Memory B cell (primary cell): Measurements from ENCODE around the gene SASH3.
A peak's percentile ranks its signal among the peaks of the same experiment; 100 is the strongest.

Source experiments
- ATAC-seq: fragments of 150-1000 bp; cut with Tn5 transposase; 2 replicates; pipeline ENCODE4 v1.10.0; 2021; ENCODE audit warnings: low read depth, mild to moderate bottlenecking, moderate library complexity
- DNase-seq, 2 donors: peaks; one replicate each; pipeline ENCODE4 v3.0.0; 2022; ENCODE audit warnings: low spot score in 2 of 2
- H3K27ac Mint-ChIP-seq: one replicate; pipeline ENCODE4 v1.8.0; 2022; ENCODE audit warnings: mild to moderate bottlenecking, moderate library complexity, mixed read lengths
- H3K27me3 Mint-ChIP-seq: one replicate; pipeline ENCODE4 v1.8.0; 2022; ENCODE audit warnings: mixed read lengths
- H3K36me3 Mint-ChIP-seq: one replicate; pipeline ENCODE4 v1.8.0; 2022; ENCODE audit warnings: mild to moderate bottlenecking, mixed read lengths
- H3K4me1 Mint-ChIP-seq: one replicate; pipeline ENCODE4 v1.8.0; 2022; ENCODE audit warnings: mixed read lengths
- H3K4me3 Mint-ChIP-seq: one replicate; pipeline ENCODE4 v1.8.0; 2022; ENCODE audit warnings: mild to moderate bottlenecking, moderate library complexity, mixed read lengths
- H3K9me3 Mint-ChIP-seq: one replicate; pipeline ENCODE4 v1.8.0; 2022; ENCODE audit warnings: mixed read lengths

The SASH3 gene

GRCh38 chrX:129783291-129783713 is 3.6 kb downstream of the SASH3 start:
- peak overlapping the region; percentile 98 for H3K27ac Mint-ChIP-seq
- DNase-seq: no peak

GRCh38 chrX:129784371-129784770 is 4.6 kb downstream of the SASH3 start:
- H3K9me3 Mint-ChIP-seq: no peaks in the 10 kb centered on the region
- H3K27ac Mint-ChIP-seq: peak overlapping the region; percentile 98
- ATAC-seq: no peak
- no peaks in the 10 kb centered on the region for H3K27me3 Mint-ChIP-seq
- no peak for DNase-seq
- peaks cover 41% of the 10 kb centered on the region for H3K4me1 Mint-ChIP-seq
- peaks cover 28% of the 10 kb centered on the region for H3K36me3 Mint-ChIP-seq
- peak overlapping the region; percentile 89 for H3K4me3 Mint-ChIP-seq

More at GRCh38 chrX:129783291-129783713, 3.6 kb downstream of the SASH3 start:
- Mint-ChIP-seq H3K9me3 (no peaks in the 10 kb centered on the region), H3K4me1 (peaks cover 43% of the 10 kb centered on the region), H3K27me3 (no peaks in the 10 kb centered on the region), H3K4me3 (peak overlapping the region; percentile 89), H3K36me3 (peaks cover 26% of the 10 kb centered on the region)
- no peak for ATAC-seq

DNA sequence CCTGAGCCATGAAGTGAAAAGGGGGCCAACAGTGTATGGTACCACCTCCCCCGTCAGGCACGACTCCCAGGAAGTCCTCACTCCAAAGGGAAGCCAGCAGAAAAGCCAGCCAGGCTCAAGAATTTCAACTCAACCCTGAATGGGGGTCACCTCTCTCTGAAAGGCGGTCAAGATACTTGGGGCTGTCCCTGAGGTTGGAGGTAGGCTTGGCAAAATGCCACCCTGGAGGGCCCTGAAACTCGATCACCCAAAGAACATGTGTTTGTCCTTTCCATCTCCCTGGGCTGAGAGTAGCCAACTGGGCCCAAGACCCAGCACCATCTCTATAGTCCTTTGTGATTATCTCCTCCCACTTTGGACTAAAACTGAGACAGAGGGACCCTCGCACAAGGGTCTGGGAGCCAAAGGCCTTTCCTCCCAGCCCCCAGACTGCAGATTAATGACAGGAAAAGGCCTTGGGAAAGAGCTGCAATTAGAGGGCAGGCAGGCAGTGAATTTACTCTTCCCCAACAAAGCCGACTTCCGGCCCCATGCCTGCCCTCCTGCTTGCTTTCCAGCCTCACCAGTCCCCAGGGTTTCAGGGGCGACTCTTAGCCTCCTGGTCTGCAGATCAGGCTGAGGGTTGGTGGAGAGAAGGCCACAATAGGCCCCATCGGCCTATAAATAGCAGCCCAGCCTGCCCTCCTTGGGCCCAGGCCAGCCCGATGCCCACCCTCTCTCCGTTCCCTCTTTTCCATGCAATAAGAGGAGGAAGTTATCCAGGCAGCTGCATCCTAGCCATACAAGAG is 5.6 kb downstream of the SASH3 start:
- ATAC-seq (no peak), DNase-seq (no peak)
- peak overlapping the region; percentile 81 for H3K27ac Mint-ChIP-seq
- no peaks in the 10 kb centered on the region for H3K9me3 Mint-ChIP-seq
- peaks cover 40% of the 10 kb centered on the region for H3K4me1 Mint-ChIP-seq
- peak overlapping the region; percentile 79 for H3K4me3 Mint-ChIP-seq
- peaks cover 26% of the 10 kb centered on the region for H3K36me3 Mint-ChIP-seq
- no peaks in the 10 kb centered on the region for H3K27me3 Mint-ChIP-seq

- H3K27me3 Mint-ChIP-seq: no peaks in the 10 kb centered on the region
- peaks cover 23% of the 10 kb centered on the region for H3K36me3 Mint-ChIP-seq
- peak overlapping the region; percentile 81 for H3K27ac Mint-ChIP-seq
- no peaks in the 10 kb centered on the region for H3K9me3 Mint-ChIP-seq
- peaks cover 40% of the 10 kb centered on the region for H3K4me1 Mint-ChIP-seq
- peak overlapping the region; percentile 79 for H3K4me3 Mint-ChIP-seq
- peak in 1 of 2 donors; percentile 29 for DNase-seq
- ATAC-seq: peak; percentile 79
Observed at GRCh38 chrX:129786210-129786651, 6.5 kb downstream of the SASH3 start.

DNA sequence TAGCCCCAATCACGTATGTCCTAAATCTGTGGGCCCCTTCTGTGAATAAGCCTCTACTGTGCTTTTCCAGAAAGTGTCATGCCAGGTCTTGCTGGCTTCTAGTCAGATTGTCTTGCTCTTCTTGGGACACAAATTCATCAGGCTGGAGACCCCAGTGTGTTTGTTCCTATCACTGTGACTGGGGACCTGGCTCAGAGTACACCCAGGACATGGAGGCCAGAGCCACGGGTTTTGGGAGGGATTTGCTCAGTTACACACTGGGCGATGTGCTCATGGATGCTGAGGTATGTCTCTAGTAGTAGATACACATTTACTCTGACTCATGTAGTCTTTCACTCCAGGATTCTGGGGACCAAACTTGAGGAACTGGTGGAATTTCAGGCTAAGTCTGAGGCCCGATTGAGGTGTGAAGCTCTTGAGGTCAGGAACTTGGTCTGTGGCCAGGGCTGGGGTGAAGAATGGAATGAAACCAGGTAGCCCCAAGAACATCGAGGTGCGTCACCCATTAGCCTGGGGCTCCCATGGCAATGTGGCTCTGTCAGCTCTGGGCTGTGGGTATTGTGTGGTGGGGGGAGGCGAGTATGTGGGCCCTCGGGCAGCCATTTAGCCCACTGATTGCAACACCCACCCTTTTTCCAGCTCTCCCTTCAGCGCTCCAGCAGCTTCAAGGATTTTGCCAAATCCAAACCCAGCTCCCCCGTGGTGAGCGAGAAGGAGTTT is 7.7 kb downstream of the SASH3 start:
- Mint-ChIP-seq H3K27me3 (no peaks in the 10 kb centered on the region), H3K27ac (peak overlapping the region; percentile 75), H3K4me3 (peak overlapping the region; percentile 60), H3K9me3 (no peaks in the 10 kb centered on the region), H3K4me1 (peaks cover 33% of the 10 kb centered on the region), H3K36me3 (peaks cover 23% of the 10 kb centered on the region)
- DNase-seq (no peak), ATAC-seq (no peak)

DNA sequence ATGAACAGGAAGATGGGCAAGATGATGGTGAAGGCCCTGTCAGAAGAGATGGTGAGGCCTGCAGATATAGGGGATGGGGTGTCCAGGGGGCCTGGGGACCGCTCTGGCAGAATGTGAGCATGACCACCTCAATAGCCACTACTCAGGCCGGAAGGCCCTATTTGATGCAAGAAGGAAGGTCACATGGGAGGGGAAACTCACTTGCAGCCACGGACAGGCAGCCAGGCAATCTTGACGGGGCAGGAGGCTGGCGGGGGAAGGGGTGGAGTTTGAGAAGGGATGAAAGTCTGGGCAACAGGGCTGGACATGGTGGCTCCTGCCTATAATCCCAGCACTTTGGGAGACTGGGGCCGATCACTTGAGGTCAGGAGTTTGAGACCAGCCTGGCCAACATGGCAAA is 8.8 kb downstream of the SASH3 start:
- no peaks in the 10 kb centered on the region for H3K9me3 Mint-ChIP-seq
- peaks cover 15% of the 10 kb centered on the region for H3K36me3 Mint-ChIP-seq
- no peak for ATAC-seq
- H3K4me3 Mint-ChIP-seq: peak overlapping the region; percentile 41
- peaks cover 25% of the 10 kb centered on the region for H3K4me1 Mint-ChIP-seq
- H3K27me3 Mint-ChIP-seq: no peaks in the 10 kb centered on the region
- no peak for DNase-seq
- H3K27ac Mint-ChIP-seq: peak overlapping the region; percentile 47

DNA sequence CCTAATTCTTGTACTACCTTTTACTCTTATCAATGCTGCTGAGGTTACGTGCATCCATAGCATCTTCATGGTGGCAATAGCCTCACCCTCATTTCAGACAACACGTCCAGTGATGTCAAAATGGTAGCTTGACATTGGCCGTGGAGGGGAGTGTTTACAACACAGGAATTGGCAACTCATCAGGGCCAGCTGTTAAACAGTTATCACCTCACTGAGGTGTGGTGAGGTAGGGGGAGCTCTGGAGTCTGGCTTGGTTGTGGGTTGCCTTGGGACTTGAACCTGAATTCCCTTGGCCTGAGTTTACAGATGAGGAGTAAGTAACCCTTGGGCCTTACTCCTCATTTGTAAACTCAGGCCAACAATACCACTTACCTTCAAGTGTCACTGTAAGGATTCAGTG is 10.4 kb downstream of the SASH3 start:
- H3K27ac Mint-ChIP-seq: no peak overlapping the region

GRCh38 chrX:129790808-129791207 is 11.1 kb downstream of the SASH3 start:
- H3K4me3 Mint-ChIP-seq: no peak overlapping the region
- ATAC-seq (no peak), DNase-seq (no peak)
- H3K27ac Mint-ChIP-seq: no peak overlapping the region
- peaks cover 11% of the 10 kb centered on the region for H3K36me3 Mint-ChIP-seq
- H3K9me3 Mint-ChIP-seq: no peaks in the 10 kb centered on the region
- peaks cover 17% of the 10 kb centered on the region for H3K4me1 Mint-ChIP-seq
- no peaks in the 10 kb centered on the region for H3K27me3 Mint-ChIP-seq

More for the DNA sequence above, 10.4 kb downstream of the SASH3 start:
- Mint-ChIP-seq H3K27me3 (no peaks in the 10 kb centered on the region), H3K4me1 (peaks cover 22% of the 10 kb centered on the region), H3K36me3 (peaks cover 16% of the 10 kb centered on the region), H3K4me3 (no peak overlapping the region), H3K9me3 (no peaks in the 10 kb centered on the region)
- DNase-seq: no peak
- ATAC-seq: no peak

- no peaks in the 10 kb centered on the region for H3K9me3 Mint-ChIP-seq
- no peak for DNase-seq
- H3K4me1 Mint-ChIP-seq: peaks cover 11% of the 10 kb centered on the region
- no peak overlapping the region for H3K27ac Mint-ChIP-seq
- no peaks in the 10 kb centered on the region for H3K27me3 Mint-ChIP-seq
- no peak for ATAC-seq
- H3K36me3 Mint-ChIP-seq: peaks cover 10% of the 10 kb centered on the region
- no peak overlapping the region for H3K4me3 Mint-ChIP-seq
Observed at GRCh38 chrX:129791336-129791735, 11.6 kb downstream of the SASH3 start.

- no peak for ATAC-seq
- no peak overlapping the region for H3K27ac Mint-ChIP-seq
Observed at GRCh38 chrX:129791961-129792570, 12.3 kb downstream of the SASH3 start.

DNA sequence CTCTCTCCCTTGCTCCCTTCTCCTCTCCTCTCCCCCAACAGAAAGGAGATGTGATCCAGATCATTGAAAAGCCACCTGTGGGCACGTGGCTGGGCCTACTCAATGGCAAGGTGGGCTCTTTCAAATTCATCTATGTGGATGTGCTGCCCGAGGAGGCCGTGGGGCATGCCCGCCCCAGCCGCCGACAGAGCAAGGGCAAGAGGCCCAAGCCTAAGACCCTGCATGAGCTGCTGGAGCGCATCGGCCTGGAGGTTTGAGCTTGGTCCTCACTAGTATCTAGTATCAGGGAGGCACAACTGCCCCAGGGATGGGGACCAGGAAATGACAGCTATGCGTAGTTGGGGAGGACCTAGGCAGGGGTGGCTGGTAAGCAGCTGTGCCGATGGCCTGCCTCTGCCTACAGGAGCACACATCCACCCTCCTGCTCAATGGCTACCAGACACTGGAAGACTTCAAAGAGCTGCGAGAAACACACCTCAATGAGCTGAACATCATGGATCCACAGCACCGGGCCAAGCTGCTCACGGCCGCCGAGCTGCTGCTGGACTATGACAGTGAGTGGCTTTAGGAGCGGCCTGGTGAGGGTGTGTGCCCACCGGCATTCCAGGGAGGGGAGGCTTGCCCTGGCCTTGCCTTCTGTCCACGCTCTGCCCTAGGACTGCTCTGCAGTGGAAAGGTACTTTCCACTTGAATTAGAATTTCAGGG is 13.0 kb downstream of the SASH3 start:
- no peak overlapping the region for H3K4me3 Mint-ChIP-seq
- peak overlapping the region; percentile 60 for H3K27ac Mint-ChIP-seq
- no peaks in the 10 kb centered on the region for H3K27me3 Mint-ChIP-seq
- H3K36me3 Mint-ChIP-seq: peaks cover 8% of the 10 kb centered on the region
- H3K4me1 Mint-ChIP-seq: peaks cover 4% of the 10 kb centered on the region
- DNase-seq (no peak), ATAC-seq (no peak)
- H3K9me3 Mint-ChIP-seq: no peaks in the 10 kb centered on the region

More at GRCh38 chrX:129791961-129792570, 12.3 kb downstream of the SASH3 start:
- no peak overlapping the region for H3K4me3 Mint-ChIP-seq
- no peak for DNase-seq
- no peaks in the 10 kb centered on the region for H3K9me3 Mint-ChIP-seq
- H3K4me1 Mint-ChIP-seq: peaks cover 7% of the 10 kb centered on the region
- H3K27me3 Mint-ChIP-seq: no peaks in the 10 kb centered on the region
- H3K36me3 Mint-ChIP-seq: peaks cover 10% of the 10 kb centered on the region

DNA sequence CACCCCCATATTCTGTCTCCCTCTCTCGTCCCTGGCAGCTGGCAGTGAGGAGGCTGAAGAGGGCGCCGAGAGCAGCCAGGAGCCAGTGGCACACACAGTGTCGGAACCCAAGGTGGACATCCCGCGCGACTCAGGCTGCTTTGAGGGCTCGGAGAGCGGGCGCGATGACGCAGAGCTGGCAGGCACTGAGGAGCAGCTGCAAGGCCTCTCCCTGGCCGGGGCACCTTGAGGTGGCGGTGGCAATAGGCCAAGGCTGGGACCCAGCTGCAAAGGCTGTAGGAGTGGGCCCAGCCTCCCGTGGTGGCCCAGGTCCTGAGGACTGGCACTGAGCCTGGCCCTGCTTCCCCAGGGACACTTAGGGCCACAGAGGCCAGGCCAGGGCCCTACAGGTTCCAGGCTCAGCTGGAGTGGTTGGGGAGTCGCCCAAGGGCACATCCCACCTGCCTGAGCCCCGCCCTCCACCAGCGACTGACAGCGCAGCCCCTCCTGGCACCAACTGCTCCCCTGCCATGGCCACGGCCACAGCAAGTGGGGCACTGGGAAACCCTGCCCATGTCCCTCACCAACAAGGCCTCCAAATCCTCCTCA is 13.9 kb downstream of the SASH3 start:
- DNase-seq: no peak
- H3K4me1 Mint-ChIP-seq: no peaks in the 10 kb centered on the region
- peaks cover 5% of the 10 kb centered on the region for H3K36me3 Mint-ChIP-seq
- no peak overlapping the region for H3K4me3 Mint-ChIP-seq
- no peak for ATAC-seq
- no peaks in the 10 kb centered on the region for H3K9me3 Mint-ChIP-seq
- peak overlapping the region; percentile 73 for H3K27ac Mint-ChIP-seq
- no peaks in the 10 kb centered on the region for H3K27me3 Mint-ChIP-seq

- Mint-ChIP-seq H3K36me3 (peaks cover 3% of the 10 kb centered on the region), H3K27me3 (no peaks in the 10 kb centered on the region), H3K27ac (peak overlapping the region; percentile 41), H3K4me3 (no peak overlapping the region), H3K4me1 (no peaks in the 10 kb centered on the region), H3K9me3 (no peaks in the 10 kb centered on the region)
- no peak for DNase-seq
- no peak for ATAC-seq
Observed at GRCh38 chrX:129795584-129795983, 15.8 kb downstream of the SASH3 start.
